Right lobe of liver (tissue), 4 donors: ENCODE data around the gene LDLR.

Source experiments
- POLR2A ChIP-seq: fragments of 450-650 bp; IDR thresholded peaks from one replicate; pipeline ENCODE4 v1.6.1; 2017; ENCODE audit warnings: antibody characterized with exemption, mild to moderate bottlenecking
- TF ChIP-seq, protein P1 (sequence below), 4 donors: fragments of 200-600 bp in 3 of 4; fragments of 450-650 bp in 1 of 4; IDR thresholded peaks; one replicate each; pipeline versions ENCODE4 v1.5.1 to v1.8.0; 2016 to 2022; ENCODE audit warnings: antibody characterized with exemption in 4 of 4, mild to moderate bottlenecking in 2 of 4
- donor health status: DM: no; HTN: no; CAD: no.
- donor health status: DM: no; HTN: no; CAD: no.
- donor health status: DM: no; HTN: yes; CAD: no.

DNA sequence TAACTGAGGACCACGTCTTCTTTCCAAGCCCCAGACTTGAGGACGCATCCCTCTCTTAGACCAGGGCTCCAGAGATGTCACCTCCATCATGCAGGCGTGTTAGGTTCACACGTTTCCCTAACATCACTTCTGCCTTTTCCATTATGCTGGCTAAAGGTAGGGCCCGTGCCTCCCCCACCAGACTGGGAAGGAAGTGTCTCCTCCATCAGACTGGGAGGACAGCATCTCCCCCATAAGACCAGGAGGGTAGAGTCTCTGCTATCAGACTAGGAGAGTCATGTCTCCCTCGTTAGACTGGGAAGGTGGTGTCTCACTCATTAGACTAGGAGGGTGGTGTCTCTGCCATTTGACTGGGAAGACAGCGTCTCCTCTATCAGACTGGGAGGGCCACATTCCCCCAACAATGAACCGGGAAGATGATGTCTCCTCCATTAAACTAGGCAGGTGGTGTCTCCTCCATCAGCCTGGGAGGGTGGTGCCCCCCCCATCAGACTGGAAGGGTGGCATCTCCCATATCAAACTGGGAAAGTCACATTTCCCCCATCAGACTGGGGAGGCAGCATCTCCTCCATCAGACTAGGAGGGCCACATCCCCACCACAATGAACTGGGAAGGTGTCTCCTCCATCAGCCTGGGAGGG is 84.4 kb downstream of the LDLR start:
- TF ChIP-seq POLR2A: no peak
- TF ChIP-seq, protein P1, sequence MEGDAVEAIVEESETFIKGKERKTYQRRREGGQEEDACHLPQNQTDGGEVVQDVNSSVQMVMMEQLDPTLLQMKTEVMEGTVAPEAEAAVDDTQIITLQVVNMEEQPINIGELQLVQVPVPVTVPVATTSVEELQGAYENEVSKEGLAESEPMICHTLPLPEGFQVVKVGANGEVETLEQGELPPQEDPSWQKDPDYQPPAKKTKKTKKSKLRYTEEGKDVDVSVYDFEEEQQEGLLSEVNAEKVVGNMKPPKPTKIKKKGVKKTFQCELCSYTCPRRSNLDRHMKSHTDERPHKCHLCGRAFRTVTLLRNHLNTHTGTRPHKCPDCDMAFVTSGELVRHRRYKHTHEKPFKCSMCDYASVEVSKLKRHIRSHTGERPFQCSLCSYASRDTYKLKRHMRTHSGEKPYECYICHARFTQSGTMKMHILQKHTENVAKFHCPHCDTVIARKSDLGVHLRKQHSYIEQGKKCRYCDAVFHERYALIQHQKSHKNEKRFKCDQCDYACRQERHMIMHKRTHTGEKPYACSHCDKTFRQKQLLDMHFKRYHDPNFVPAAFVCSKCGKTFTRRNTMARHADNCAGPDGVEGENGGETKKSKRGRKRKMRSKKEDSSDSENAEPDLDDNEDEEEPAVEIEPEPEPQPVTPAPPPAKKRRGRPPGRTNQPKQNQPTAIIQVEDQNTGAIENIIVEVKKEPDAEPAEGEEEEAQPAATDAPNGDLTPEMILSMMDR (IDR thresholded peaks at IDR 0.05): no peak
